ENCODE data around the gene FAM234B. TPM values are rescaled to one million over a fixed set of nuclear protein-coding genes. Genes with fewer than 3 reads are reported as not detected.

Gene FAM234B
- polyA plus RNA-seq, 1 donor from 2014 or later: 20.5 TPM

DNA sequence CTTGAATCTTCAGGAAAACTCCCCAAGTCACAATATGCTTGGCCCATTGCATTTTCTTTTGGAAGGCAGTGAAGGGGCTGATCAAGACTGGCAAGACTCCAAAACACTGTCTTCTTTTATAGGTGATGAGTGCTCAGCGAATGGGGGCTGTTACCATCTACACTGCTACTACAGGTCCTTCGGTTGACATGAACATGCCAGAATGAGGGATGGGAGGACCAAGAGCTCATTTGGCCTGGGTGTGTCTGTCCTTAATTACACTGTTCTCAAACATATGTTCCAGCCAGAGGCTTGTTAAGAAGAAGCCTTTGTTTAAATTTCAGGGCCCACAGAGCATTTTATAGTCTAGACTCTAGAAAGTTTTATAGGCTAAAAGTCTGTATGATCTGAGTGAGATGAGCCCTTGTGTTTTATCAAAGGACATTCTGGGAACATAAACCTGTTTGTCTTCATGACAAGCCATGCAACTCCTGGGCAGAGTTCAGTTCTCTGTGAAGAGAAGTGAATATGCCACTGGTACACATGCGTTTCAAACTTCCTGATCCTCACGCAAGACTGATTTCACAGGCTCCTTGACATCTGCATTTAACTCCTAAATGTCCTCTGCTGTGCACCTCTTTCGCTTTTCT, 4.7 kb upstream of the FAM234B start:
- TF ChIP-seq SMC3 (conservative IDR thresholded peaks at IDR 0.05; ENCODE audit: poor library complexity): no peak
- TF ChIP-seq TAF1 (IDR thresholded peaks at IDR 0.05; ENCODE audit: low read depth): no peak
- TF ChIP-seq, protein P1, sequence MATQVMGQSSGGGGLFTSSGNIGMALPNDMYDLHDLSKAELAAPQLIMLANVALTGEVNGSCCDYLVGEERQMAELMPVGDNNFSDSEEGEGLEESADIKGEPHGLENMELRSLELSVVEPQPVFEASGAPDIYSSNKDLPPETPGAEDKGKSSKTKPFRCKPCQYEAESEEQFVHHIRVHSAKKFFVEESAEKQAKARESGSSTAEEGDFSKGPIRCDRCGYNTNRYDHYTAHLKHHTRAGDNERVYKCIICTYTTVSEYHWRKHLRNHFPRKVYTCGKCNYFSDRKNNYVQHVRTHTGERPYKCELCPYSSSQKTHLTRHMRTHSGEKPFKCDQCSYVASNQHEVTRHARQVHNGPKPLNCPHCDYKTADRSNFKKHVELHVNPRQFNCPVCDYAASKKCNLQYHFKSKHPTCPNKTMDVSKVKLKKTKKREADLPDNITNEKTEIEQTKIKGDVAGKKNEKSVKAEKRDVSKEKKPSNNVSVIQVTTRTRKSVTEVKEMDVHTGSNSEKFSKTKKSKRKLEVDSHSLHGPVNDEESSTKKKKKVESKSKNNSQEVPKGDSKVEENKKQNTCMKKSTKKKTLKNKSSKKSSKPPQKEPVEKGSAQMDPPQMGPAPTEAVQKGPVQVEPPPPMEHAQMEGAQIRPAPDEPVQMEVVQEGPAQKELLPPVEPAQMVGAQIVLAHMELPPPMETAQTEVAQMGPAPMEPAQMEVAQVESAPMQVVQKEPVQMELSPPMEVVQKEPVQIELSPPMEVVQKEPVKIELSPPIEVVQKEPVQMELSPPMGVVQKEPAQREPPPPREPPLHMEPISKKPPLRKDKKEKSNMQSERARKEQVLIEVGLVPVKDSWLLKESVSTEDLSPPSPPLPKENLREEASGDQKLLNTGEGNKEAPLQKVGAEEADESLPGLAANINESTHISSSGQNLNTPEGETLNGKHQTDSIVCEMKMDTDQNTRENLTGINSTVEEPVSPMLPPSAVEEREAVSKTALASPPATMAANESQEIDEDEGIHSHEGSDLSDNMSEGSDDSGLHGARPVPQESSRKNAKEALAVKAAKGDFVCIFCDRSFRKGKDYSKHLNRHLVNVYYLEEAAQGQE (IDR thresholded peaks at IDR 0.05; ENCODE audit: borderline replicate concordance): no peak
- TF ChIP-seq POLR2AphosphoS5 (IDR thresholded peaks at IDR 0.05): no peak
- TF ChIP-seq, protein P2, sequence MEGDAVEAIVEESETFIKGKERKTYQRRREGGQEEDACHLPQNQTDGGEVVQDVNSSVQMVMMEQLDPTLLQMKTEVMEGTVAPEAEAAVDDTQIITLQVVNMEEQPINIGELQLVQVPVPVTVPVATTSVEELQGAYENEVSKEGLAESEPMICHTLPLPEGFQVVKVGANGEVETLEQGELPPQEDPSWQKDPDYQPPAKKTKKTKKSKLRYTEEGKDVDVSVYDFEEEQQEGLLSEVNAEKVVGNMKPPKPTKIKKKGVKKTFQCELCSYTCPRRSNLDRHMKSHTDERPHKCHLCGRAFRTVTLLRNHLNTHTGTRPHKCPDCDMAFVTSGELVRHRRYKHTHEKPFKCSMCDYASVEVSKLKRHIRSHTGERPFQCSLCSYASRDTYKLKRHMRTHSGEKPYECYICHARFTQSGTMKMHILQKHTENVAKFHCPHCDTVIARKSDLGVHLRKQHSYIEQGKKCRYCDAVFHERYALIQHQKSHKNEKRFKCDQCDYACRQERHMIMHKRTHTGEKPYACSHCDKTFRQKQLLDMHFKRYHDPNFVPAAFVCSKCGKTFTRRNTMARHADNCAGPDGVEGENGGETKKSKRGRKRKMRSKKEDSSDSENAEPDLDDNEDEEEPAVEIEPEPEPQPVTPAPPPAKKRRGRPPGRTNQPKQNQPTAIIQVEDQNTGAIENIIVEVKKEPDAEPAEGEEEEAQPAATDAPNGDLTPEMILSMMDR (IDR thresholded peaks at IDR 0.05; ENCODE audit: poor library complexity, severe bottlenecking): no peak
- TF ChIP-seq RAD21 (conservative IDR thresholded peaks at IDR 0.05): no peak
- no peaks in the 10 kb centered on the region for H4K20me1 ChIP-seq (ENCODE audit: insufficient read depth)

DNA sequence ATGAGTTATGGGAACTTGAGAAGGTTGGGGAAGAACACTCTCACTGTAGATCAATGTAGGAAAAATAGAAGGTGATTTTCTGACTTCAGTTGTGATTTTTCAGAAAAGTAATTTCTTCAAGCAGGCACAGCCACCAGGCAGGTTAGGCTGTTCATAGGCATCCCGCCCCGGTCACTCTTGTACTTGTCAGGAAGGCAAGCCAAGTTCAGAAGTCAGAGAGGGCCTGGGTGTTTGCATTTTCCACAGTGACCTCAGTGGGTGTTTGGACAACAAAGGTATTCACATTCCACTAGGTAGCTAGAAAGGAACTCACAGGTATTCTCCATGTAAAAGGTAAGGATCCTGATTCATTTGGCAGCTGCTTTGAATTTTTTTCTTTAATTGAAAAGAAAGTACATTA, 3.0 kb upstream of the FAM234B start:
- TF ChIP-seq EP300 (conservative IDR thresholded peaks at IDR 0.05; ENCODE audit: poor library complexity, severe bottlenecking) (no peak), SMC3 (conservative IDR thresholded peaks at IDR 0.05; ENCODE audit: poor library complexity) (no peak), RAD21 (conservative IDR thresholded peaks at IDR 0.05) (no peak), MXI1 (conservative IDR thresholded peaks at IDR 0.05; ENCODE audit: poor library complexity, severe bottlenecking) (no peak), EZH2 (IDR thresholded peaks at IDR 0.05; ENCODE audit: borderline replicate concordance, insufficient read depth, low read length, poor library complexity, severe bottlenecking) (no peak), TAF1 (IDR thresholded peaks at IDR 0.05; ENCODE audit: low read depth) (no peak), POLR2AphosphoS5 (IDR thresholded peaks at IDR 0.05) (no peak)
- TF ChIP-seq, protein P1 (IDR thresholded peaks at IDR 0.05; ENCODE audit: borderline replicate concordance): no peak
- TF ChIP-seq, protein P2 (IDR thresholded peaks at IDR 0.05; ENCODE audit: poor library complexity, severe bottlenecking): no peak
- no peaks in the 10 kb centered on the region for H4K20me1 ChIP-seq (ENCODE audit: insufficient read depth)
- no peaks in the 10 kb centered on the region for H3F3A ChIP-seq (ENCODE audit: insufficient read depth, low read length, poor library complexity, severe bottlenecking)
- H3K9me2 ChIP-seq (ENCODE audit: insufficient read depth, low read length): no peaks in the 10 kb centered on the region
- H3K27ac ChIP-seq (ENCODE audit: low read length): no peak overlapping the region
- H2AFZ ChIP-seq (ENCODE audit: low read depth, low read length): no peak overlapping the region
- H3K9ac ChIP-seq (ENCODE audit: low read length): no peak overlapping the region
- no peaks in the 10 kb centered on the region for H3K27me3 ChIP-seq (ENCODE audit: insufficient read depth, low read depth, low read length)
- no peak overlapping the region for H3K4me3 ChIP-seq (ENCODE audit: low read length)
- peaks cover 6% of the 10 kb centered on the region for H3K79me2 ChIP-seq (replicated peaks; ENCODE audit: insufficient read depth, low read length)
- H3K36me3 ChIP-seq (ENCODE audit: insufficient read depth, low read length): no peaks in the 10 kb centered on the region
- no peak overlapping the region for H3K4me2 ChIP-seq (ENCODE audit: low read length)
- no peaks in the 10 kb centered on the region for H3K9me3 ChIP-seq (ENCODE audit: low read length)

More for the DNA sequence above, 4.7 kb upstream of the FAM234B start:
- Histone ChIP-seq H3K9me2 (ENCODE audit: insufficient read depth, low read length) (no peaks in the 10 kb centered on the region), H2AFZ (ENCODE audit: low read depth, low read length) (no peak overlapping the region), H3K9me3 (ENCODE audit: low read length) (no peaks in the 10 kb centered on the region), H3K9ac (ENCODE audit: low read length) (no peak overlapping the region), H3F3A (ENCODE audit: insufficient read depth, low read length, poor library complexity, severe bottlenecking) (no peaks in the 10 kb centered on the region), H3K79me2 (replicated peaks; ENCODE audit: insufficient read depth, low read length) (no peaks in the 10 kb centered on the region), H3K4me2 (ENCODE audit: low read length) (no peak overlapping the region), H3K4me3 (ENCODE audit: low read length) (no peak overlapping the region), H3K27ac (ENCODE audit: low read length) (no peak overlapping the region), H3K27me3 (ENCODE audit: insufficient read depth, low read depth, low read length) (no peaks in the 10 kb centered on the region), H3K36me3 (ENCODE audit: insufficient read depth, low read length) (no peaks in the 10 kb centered on the region)
